IMR-90 (cell line): ENCODE measurements around the gene PRKCA.

Source experiments
- MAFK ChIP-seq: IDR thresholded peaks from 2 replicates; pipeline ENCODE4 v1.6.1; 2012; ENCODE audit warnings: low read depth, low read length, improper control_type of control experiment
- RCOR1 ChIP-seq: IDR thresholded peaks from 2 replicates; pipeline ENCODE4 v1.6.1; 2012; ENCODE audit warnings: mild to moderate bottlenecking, low read length, improper control_type of control experiment; ENCODE audit not compliant: insufficient replicate concordance

DNA sequence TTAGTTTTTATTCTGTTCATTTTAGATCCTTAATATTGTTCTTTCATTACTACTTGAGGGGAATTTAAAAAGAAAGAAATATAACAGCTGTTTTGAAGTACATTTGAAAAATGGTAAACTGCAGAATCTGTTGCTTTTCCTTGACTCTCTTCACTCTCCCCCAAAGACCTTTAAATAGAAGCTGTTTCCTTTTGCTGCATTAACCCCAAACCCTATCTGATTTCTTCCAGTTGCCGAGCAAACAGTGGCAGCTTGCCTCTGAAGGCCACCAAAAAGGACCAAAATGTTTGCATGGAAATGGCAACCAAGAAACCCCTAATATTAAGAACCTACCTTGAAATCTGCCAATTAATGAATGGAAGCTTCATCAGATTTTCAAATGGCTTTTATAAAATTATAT is 37.1 kb downstream of the PRKCA start:
- TF ChIP-seq MAFK, result no peak
- no peak for TF ChIP-seq RCOR1
